Keratinocyte (primary cell): ENCODE data around the gene OR2AT4.

Experiments
- EZH2 ChIP-seq: IDR thresholded peaks from one replicate; pipeline ENCODE4 v1.6.1; 2012; ENCODE audit warnings: inconsistent platforms, mild to moderate bottlenecking, low read length, moderate library complexity
- TF ChIP-seq, protein P1 (sequence below), 3 experiments: IDR thresholded peaks in 1 of 3; conservative IDR thresholded peaks in 1 of 3; optimal IDR thresholded peaks in 1 of 3; 2 replicates in 2 of 3; 3 replicates in 1 of 3; pipeline versions ENCODE3 to v1.5.1; 2011; ENCODE audit warnings: low read length in 3 of 3, mild to moderate bottlenecking in 3 of 3, moderate library complexity in 2 of 3, control low read depth in 1 of 3, inconsistent platforms in 1 of 3; ENCODE audit not compliant: insufficient read depth in 2 of 3; ENCODE audit errors: extremely low read depth in 1 of 3

DNA sequence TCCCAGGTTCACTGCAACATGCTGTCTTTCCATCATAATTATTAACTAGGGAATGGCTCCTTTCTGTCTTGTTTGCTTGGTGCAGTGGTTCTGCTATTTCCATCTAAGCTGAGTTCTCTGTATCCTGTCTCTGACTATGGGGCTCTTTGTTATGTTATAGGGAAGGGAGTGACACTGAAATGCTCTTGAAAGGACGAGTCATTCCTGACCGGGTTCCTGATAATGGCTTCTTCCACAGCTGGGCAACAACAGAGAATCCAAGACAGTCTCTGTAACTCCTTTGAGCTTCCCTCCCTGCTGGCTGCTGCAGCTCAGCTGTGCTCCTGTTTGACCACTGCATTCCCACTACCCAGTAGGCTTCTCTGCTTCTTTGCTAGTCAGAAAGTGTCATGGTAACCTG, 24.1 kb downstream of the OR2AT4 start:
- TF ChIP-seq, protein P1, sequence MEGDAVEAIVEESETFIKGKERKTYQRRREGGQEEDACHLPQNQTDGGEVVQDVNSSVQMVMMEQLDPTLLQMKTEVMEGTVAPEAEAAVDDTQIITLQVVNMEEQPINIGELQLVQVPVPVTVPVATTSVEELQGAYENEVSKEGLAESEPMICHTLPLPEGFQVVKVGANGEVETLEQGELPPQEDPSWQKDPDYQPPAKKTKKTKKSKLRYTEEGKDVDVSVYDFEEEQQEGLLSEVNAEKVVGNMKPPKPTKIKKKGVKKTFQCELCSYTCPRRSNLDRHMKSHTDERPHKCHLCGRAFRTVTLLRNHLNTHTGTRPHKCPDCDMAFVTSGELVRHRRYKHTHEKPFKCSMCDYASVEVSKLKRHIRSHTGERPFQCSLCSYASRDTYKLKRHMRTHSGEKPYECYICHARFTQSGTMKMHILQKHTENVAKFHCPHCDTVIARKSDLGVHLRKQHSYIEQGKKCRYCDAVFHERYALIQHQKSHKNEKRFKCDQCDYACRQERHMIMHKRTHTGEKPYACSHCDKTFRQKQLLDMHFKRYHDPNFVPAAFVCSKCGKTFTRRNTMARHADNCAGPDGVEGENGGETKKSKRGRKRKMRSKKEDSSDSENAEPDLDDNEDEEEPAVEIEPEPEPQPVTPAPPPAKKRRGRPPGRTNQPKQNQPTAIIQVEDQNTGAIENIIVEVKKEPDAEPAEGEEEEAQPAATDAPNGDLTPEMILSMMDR (optimal IDR thresholded peaks at IDR 0.05 in 1 of 3, IDR thresholded peaks at IDR 0.05 in 1 of 3, conservative IDR thresholded peaks at IDR 0.05 in 1 of 3; ENCODE audit: extremely low read depth in 1 of 3, insufficient read depth in 2 of 3, low read length in 3 of 3), result no peak
- no peak for TF ChIP-seq EZH2
